ENCODE measurements around the gene GLIS1.

GLIS1 gene

GRCh38 chr1:53643881-53644390 is 95.0 kb downstream of the GLIS1 start:
- no peak for DNase-seq (ENCODE audit: low read depth)

GRCh38 chr1:53643041-53643880 is 95.7 kb downstream of the GLIS1 start:
- no peak overlapping the region for H3K4me3 ChIP-seq (ENCODE audit: low read length)
- no peak for TF ChIP-seq CTCF (conservative IDR thresholded peaks at IDR 0.05; ENCODE audit: low read depth, low read length)
- no peak for DNase-seq (ENCODE audit: low read depth)

More at GRCh38 chr1:53643881-53644390, 95.0 kb downstream of the GLIS1 start:
- TF ChIP-seq CTCF (conservative IDR thresholded peaks at IDR 0.05; ENCODE audit: low read depth, low read length), result no peak
- no peak overlapping the region for H3K4me3 ChIP-seq (ENCODE audit: low read length)

- DNase-seq (ENCODE audit: low read depth), result no peak
- no peak for TF ChIP-seq CTCF (conservative IDR thresholded peaks at IDR 0.05; ENCODE audit: low read depth, low read length)
- H3K4me3 ChIP-seq (ENCODE audit: low read length), result no peak overlapping the region
Measured at GRCh38 chr1:53642607-53643006, 96.4 kb downstream of the GLIS1 start.

- DNase-seq (ENCODE audit: low read depth), result no peak
- H3K4me3 ChIP-seq (ENCODE audit: low read length), result no peak overlapping the region
- no peak for TF ChIP-seq CTCF (conservative IDR thresholded peaks at IDR 0.05; ENCODE audit: low read depth, low read length)
Measured at GRCh38 chr1:53642215-53642555, 96.8 kb downstream of the GLIS1 start.

GRCh38 chr1:53641481-53642214 is 97.3 kb downstream of the GLIS1 start:
- DNase-seq (ENCODE audit: low read depth), result no peak
- no peak for TF ChIP-seq CTCF (conservative IDR thresholded peaks at IDR 0.05; ENCODE audit: low read depth, low read length)
- no peak overlapping the region for H3K4me3 ChIP-seq (ENCODE audit: low read length)

- DNase-seq (ENCODE audit: low read depth), result no peak
Measured at GRCh38 chr1:53640701-53641075, 98.3 kb downstream of the GLIS1 start.

More at GRCh38 chr1:53640701-53641075, 98.3 kb downstream of the GLIS1 start:
- H3K4me3 ChIP-seq (ENCODE audit: low read length), result no peak overlapping the region
- no peak for TF ChIP-seq CTCF (conservative IDR thresholded peaks at IDR 0.05; ENCODE audit: low read depth, low read length)

All from retinal pigment epithelial cell (primary cell).